GM18499 (cell line): ENCODE data around the gene PBX1.

Experiments used
- ATAC-seq: cut with Tn5 transposase; IDR thresholded peaks from one replicate; pipeline ENCODE4 v1.9.1; 2021; ENCODE audit warnings: moderate number of reproducible peaks; ENCODE audit not compliant: insufficient read depth, unreplicated experiment

PBX1 gene

DNA sequence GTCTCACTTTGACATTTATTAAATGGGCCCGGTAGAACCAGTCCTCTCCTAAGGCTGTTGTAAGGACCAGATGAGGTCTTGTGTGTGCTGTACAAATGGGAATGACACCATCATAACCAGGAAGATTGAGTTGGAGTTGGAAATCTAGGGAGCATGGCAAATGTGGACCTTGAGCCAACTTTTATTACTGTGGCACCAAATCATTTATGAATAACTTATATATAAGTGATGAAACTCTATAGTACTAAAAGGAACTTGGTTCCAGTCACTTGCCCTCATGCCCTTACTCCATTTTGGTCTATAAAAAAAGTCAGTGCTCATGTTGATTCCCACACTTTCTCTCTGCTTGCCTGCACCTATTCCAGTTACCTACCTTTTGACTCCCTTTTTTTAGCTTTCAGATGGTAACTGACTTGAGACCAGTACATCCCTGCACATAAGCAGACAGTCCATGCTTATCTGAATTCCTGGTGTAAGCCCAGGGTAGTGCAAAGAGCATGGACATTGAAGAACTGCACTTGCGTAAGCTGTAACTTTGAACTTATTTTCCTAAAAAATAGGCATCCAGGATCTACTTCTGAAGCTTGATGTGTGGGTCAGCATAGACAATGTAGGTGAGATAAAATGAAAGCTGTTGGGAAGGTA is 210.6 kb downstream of the PBX1 start:
- no peak for ATAC-seq

DNA sequence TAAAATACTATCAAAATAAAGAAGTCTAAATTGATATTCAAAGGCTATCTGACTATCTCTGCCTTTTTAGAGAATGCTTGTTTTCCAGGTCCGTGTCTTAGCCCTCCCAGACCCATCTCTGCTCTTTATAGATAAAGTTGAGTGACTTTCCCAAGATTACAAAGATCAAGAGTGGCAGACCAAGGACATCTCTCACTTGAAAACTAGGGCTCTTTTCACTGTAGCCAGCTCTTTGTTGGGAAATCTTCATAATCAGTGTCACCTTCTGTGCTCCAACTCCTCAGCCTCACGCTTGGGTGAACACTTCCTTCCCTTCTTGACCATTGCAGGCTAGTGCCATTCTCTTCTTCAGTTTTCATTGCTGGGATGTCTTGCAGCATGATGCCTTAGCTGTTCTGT is 211.1 kb downstream of the PBX1 start:
- ATAC-seq, result no peak

DNA sequence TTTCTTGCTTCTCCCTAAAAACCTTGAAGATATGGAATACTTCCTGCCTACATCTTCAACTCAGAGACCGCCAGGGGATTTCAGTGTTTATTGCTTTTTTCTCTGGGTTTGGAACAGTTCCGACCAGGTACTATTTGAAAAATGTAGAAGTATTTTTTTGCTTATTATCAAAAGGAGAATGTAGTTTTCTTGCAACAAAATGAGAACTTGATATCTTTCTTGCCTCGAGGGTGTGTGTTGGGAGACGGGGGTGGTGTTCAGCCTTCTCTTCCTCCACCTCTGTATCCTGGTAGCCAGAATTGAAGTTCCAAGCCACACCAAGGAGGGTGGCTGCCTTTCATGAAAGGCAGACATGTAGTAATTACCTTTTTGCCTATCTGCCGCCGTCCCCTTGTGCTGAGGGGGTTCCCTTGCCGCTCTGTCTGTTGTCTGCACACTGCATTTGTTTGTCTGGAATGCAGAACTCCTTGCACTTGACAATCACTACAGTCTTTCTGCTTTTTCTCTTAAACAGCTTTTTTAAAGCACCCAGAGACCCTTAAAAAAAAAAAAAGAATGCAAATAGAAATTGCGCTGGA is 212.1 kb downstream of the PBX1 start:
- ATAC-seq, result no peak

DNA sequence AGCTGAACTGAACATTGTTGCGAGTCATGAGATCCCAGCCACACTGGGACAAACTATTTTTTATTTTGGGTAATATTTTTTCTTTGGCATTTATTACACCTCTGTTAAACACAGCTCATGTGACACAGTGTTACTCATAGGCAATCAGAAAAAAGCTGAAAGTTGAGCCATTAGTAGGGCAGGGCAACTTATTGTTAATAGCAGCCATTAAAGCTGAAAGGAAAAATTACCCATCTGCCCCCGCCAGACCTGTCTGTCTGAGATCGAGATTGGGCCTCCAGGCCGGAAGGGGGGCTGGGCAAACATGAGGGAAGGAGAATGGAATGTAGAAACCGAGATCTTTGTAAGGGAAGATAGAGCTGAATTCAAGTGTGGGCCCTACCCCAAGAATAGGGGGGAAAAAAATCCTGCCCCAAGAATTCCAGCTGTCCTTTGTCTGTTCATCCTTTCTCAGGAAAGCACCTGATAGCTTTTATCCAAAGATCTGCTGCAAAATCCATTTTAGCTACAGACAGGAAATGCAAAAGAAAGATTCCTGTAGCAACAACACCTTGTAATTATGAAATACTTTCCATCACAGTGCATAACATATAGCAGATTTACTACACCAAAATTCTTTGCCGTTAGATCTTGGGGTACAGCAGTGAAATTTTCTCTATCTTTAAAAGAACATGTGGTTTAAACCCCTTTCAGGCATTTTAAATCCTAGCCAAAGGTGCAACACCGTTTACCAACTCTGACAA is 212.8 kb downstream of the PBX1 start:
- ATAC-seq, result no peak

DNA sequence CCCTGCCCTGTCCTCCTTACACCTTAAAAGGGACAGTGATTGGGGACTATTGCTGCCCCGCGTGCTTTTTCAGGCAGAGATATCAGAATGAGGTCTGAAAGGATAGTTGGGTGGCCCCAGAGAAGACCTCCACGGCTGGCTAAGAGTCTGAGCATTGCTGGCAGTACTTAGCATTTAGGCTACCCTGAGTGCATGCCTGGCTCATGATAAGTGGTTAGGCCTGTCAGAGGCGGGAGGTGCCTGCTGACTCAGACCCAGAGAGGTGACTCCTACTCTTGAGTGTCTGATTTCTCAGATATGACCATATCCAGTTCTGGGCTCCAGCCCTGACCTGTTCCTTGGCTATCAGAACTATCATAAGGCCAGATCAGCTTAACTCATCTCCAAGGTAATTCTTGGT is 213.7 kb downstream of the PBX1 start:
- ATAC-seq, result peak; percentile 93

- ATAC-seq, result no peak
These were observed 214.1 kb downstream of the PBX1 start for GRCh38 chr1:164773102-164773501.

GRCh38 chr1:164774413-164774812 is 215.4 kb downstream of the PBX1 start:
- no peak for ATAC-seq

GRCh38 chr1:164774819-164775654 is 216.1 kb downstream of the PBX1 start:
- ATAC-seq, result no peak

DNA sequence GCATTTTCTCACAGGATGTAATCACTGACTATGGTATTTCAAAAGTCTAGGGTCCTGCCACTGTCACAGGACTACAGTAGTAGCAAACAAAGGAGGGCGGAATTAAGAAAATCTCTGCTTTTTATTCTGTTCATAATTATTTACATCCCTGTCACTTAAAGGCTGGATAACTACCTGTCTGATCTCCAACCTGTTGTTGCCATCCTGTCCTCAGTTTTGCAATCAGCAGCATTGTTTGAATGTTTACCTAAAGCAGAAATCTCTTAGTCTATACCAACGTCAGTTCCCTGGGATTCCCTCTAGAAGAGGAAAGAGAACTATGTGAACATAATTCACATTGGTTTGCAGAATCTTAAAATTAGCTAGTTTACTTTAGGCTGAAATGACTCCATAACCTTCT is 218.5 kb downstream of the PBX1 start:
- ATAC-seq, result no peak

DNA sequence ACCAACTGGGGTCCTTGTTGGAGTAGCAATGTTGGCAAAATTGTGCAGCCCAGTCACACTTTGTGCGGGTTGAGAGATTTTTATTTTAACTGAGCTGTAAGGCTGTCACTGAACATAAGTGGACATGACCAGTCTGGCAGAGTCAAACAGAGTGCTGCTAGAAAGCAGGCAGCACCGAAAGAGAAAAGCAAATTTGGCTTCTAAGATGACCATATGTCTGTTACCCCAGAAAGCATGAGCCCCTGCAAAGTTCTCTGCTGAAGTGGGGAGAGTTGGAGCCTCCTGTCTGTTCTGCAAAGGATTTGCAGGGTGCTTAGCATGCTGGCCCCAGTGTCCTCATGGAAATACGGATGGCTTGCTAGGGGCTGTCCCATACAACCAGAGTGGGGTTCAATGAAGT is 220.4 kb downstream of the PBX1 start:
- ATAC-seq, result no peak

DNA sequence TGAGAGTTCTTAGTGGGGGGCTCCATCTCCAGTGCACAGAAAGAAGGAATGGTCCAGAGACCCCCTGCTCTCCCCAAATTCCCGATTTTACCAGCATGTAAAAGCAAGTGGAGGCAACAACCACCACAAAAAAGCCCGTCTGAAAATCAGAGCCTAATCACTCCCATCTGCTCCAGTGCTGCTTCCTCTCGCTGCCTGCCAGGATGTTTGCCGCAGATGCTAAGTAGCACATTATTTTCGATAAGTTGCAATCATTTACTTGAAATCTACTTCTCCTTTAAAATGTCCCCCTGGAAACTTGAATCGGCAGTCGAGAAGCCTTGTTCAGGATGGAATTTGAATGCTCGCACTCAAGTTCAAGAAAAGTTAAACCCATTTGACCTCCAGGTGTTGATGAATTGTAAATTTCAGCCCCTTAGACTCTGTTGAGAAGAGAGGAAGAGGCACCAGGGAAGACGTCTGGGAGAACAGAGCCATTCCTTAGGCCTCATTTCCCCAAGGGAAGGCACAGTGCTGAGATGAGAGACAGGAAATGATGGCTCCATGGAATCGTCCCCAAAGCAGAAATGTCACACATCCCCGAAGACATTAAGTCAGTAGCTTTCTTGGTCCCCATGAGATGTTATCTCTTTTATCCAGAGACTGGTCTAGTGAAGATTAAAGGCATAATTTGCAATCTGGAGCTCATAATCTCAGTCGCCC is 221.3 kb downstream of the PBX1 start:
- ATAC-seq, result no peak

- no peak for ATAC-seq
These were observed 221.9 kb downstream of the PBX1 start for GRCh38 chr1:164780863-164781262.

DNA sequence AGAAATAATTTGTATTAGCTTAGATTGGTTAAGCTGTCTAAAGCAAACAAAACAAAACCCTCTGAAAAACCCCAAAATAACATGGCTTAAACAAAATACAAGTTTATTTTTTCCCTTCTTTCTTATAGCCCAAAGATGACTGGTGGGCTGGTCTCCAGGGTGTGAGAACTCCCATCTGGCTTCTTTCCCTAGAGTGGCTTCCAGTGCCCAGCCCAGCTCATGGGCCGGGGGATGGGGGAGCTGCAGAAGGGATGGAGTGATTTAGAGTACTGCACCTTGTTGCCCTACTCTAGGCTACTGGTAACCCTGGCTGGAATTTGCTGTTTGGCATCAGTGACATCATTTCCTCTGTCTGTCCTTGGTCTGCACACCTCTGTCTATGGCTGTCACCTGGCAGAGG is 223.0 kb downstream of the PBX1 start:
- ATAC-seq, result no peak

- no peak for ATAC-seq
These were observed 225.0 kb downstream of the PBX1 start for GRCh38 chr1:164783778-164784555.

GRCh38 chr1:164784960-164785359 is 226.0 kb downstream of the PBX1 start:
- ATAC-seq, result no peak

- no peak for ATAC-seq
These were observed 227.0 kb downstream of the PBX1 start for GRCh38 chr1:164785841-164786534.

GRCh38 chr1:164786980-164787833 is 228.2 kb downstream of the PBX1 start:
- peak; percentile 94 for ATAC-seq

GRCh38 chr1:164787834-164788231 is 228.8 kb downstream of the PBX1 start:
- ATAC-seq, result no peak
